ENCODE data around the gene ADAMTSL5.
"Not testable (repeated sequence)": the region's sequence is repeated elsewhere in the genome, so short reads cannot be mapped to it uniquely, and the experiment has no call there.

ADAMTSL5 gene

GRCh38 chr19:1486720-1487575 is 25.9 kb downstream of the ADAMTSL5 start:
- DNase-seq, result no peak
- in situ Hi-C loops (cut with MboI; ENCODE audit: low pct_unique_long_range_greater_than_20kb, low sequenced_read_pairs), result no loop called here

DNA sequence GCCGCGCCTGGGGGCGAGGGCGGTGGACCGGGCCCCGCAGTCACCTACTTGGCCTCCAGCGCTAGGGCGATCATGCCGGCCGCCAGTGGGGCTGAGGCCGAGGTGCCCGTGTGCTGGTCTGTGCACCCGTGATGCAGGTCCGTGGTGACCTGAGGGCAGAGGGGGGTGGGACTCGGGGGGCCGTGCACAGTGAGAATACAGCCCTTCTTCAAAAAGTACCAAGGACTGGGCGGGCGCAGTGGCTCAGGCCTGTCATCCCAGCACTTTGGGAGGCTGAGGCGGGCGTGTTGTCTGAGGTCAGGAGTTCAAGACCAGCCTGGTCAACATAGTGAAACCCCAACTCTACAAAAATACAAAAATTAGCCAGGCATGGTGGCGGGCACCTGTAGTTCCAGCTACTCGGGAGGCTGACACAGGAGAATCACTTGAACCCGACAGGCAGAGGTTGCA is 28.8 kb downstream of the ADAMTSL5 start:
- in situ Hi-C loops (cut with MboI; ENCODE audit: low pct_unique_long_range_greater_than_20kb, low sequenced_read_pairs), result no loop called here
- DNase-seq, result no peak

GRCh38 chr19:1483131-1483978 is 29.5 kb downstream of the ADAMTSL5 start:
- in situ Hi-C loops (cut with MboI; ENCODE audit: low pct_unique_long_range_greater_than_20kb, low sequenced_read_pairs), result no loop called here
- no peak for DNase-seq

GRCh38 chr19:1482361-1483130 is 30.3 kb downstream of the ADAMTSL5 start:
- in situ Hi-C loops (cut with MboI; ENCODE audit: low pct_unique_long_range_greater_than_20kb, low sequenced_read_pairs), result no loop called here
- no peak for DNase-seq

- DNase-seq, result no peak
- in situ Hi-C loops (cut with MboI; ENCODE audit: low pct_unique_long_range_greater_than_20kb, low sequenced_read_pairs), result no loop called here
These were observed 30.9 kb downstream of the ADAMTSL5 start for GRCh38 chr19:1481893-1482360.

DNA sequence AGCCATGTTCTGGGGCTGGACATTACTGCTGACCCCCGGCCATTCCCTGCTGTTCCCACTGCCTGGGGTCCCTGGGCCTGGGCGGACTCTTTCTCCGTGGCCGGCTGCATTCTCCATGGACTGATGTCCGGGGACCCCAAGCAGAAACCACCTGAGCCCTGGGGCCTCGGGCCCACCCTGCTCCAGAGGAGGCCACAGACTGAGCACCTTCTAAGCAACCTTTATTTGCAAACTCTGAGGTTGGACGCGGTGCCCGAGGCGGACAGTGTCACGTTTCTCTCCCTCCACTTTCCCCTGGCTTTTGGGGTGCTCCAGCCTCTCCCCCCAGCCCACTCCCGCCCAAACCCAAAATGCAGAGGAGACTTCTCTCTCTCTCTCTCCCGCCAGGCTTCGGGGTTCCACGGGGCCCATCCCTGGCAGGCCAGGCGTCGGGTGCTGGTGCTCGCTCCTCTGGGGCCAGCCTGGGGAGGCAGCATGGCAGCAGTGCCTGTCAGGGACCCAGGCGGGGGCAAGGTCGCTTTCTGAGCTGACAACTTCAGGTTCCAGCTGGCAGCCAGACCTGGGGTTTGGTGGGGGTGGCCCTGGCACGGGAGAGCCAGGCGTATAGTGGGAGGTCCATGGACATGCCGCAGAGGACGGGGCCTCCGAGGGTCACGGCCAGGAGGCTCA is 31.5 kb downstream of the ADAMTSL5 start:
- in situ Hi-C loops (cut with MboI; ENCODE audit: low pct_unique_long_range_greater_than_20kb, low sequenced_read_pairs), result no loop called here

DNA sequence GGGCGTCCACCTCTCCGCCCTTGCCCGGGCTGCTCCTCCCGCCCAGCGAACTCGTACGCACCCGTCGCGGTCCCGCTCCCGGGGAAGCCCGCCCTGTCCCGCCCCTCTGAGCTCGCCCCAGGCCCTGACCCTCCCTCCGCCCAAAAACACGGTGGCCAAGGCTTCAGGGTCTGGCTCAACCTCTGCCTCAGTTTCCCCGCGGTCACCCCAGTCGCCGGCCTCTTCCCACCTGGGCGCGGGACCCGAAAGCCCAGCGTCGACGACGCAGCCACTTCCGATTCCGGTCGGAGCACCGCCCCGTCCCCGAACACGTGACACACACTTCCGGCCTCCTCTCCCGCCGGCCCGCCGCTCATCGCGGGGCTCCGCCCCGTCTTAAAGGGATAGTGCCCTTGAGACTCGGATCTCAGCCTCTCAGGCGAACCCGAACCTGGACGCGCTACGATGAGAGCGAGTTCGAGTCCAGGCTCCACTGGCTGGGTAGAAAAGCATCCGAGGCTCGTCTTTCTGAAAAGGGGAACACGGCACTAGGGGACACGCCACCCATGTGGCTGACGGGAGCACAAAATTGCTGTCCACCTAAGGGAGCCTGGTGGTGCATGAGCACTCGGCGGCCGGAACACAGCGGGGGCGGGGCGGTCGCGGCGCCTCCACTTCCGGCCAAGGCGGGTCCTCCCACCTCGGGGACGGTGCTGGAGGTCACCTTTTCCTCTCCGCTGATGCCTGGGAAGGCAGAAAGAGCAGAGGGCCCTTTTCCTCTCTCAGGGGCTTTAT is 33.7 kb downstream of the ADAMTSL5 start, which contains the start of gene C19orf25:
TSS of gene C19orf25 (minus strand) at position 282 of the 774 bp plus-strand sequence. CDS start 312 bp downstream, outside the sequence.
- in situ Hi-C loops (cut with MboI; ENCODE audit: low pct_unique_long_range_greater_than_20kb, low sequenced_read_pairs), result no loop called here
- DNase-seq, result peak; percentile 96

More for the DNA sequence above, 31.5 kb downstream of the ADAMTSL5 start:
- DNase-seq, result no peak

DNA sequence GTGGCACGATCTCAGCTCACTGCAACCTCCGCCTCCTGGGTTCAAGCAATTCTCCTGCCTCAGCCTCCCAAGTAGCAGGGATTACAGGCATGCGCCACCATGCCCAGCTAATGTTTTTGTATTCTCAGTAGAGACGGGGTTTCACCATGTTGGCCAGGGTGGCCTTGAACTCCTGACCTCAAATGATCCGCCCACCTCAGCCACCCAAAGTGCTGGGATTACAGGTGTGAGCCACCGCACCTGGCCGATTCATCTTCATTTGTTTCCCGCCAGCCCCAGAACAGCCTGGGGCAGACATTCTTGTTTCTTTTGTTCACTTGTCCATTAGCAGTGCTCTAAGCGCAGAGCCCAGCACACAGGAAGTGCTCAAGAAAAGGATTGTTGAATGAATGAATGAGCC is 35.8 kb downstream of the ADAMTSL5 start:
- in situ Hi-C loops (cut with MboI; ENCODE audit: low pct_unique_long_range_greater_than_20kb, low sequenced_read_pairs); DNase-seq: not testable (repeated sequence)

DNA sequence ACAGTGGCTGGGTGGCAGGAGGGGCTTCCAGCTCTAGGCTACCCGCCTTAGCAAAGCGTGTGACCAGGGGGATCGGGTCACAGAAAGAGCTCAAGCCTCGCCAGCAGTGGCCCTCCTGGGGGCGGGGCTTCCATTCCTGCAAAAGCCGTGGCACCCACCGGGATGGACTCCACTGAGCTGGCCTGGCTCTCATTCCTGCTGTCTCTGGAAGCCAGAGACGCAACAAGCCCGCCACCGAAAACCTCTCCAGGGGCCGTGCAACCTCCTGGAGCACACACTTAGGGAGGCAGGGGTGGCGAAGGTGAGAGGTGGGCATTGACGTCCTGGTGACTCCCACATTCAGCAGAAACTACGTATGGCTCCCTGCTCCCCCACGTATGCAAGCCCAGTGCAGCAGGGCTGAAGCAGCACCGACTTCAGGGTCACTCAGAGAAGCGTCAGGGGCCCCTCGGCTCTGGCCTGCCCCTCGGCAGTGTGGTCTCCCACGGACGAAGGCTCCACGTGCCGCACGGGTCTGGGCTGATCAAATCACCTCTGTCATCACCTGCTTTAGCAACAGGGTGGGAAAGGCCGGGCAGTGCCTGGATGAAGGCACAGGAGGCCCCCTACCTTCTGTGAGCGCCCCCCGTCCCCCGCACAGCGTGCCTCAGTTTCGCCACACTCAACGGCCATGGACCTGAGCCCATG is 36.9 kb downstream of the ADAMTSL5 start:
- in situ Hi-C loops (cut with MboI; ENCODE audit: low pct_unique_long_range_greater_than_20kb, low sequenced_read_pairs), result no loop called here
- DNase-seq, result no peak

DNA sequence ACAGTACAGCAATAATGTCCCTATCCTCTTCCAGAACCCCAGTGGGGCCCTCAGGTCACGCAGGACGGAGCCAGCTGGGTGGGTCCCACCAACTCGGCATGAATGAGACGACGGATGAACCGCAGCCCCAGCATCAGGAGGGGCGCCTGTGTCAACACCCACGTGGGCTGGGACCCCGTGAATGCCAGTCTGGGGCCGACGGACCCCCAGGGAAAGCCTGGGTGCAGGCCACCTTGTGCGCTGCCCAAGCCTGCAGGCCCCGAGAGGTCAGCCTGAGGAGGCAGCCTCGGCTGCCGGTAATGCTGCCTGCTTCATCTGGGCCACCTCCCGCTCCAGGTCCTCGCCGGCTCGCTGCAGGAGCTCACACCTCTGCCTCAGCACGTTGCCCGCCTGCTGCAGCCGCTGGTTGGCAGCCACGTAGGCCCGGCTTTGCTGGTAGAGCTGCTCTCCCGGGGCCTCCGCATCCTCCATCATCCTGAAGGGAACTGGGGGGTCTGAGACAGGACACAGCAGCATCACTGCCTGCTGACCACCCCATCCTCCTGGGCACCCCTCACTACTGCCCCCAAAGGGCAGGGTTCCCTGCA is 38.0 kb downstream of the ADAMTSL5 start:
- in situ Hi-C loops (cut with MboI; ENCODE audit: low pct_unique_long_range_greater_than_20kb, low sequenced_read_pairs), result no loop called here

DNA sequence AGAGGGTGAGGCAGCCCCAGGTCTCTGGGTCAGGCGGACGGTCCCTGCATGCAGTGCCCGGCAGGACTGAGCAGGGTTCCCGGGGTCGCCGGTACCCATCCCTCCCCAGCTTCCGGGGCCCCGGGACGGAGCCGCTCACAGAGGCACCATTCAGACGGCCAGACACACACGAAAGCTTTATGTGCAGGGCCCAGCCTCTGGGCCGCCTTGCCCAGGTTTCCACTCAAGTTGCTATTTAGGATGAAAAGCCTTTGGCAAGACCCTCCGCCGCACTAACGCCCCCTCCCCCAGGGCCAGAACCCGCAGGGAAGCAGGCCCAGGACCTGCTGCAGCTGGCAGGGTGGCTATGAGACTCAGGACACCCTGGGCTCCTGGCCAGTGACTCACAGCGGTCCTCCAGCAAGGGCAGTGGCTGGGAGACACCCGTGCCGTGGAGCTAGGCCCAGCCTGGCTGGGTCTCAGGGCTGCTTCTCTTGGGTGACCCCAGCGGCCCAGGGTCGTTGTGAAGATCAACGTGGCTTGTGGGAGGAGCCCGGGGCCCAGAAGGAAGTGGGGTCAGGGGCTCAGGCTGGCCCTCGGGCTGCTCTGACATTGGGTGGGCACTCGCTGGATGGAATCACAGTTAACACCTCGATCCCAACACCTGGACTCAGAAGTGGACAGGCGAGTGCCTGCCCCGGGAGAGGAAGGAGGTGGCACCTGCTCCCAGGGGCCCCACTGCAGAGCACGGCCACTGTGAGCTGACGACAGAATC is 38.6 kb downstream of the ADAMTSL5 start:
- DNase-seq, result no peak
- in situ Hi-C loops (cut with MboI; ENCODE audit: low pct_unique_long_range_greater_than_20kb, low sequenced_read_pairs), result no loop called here

More for the DNA sequence above, 38.0 kb downstream of the ADAMTSL5 start:
- no peak for DNase-seq

GRCh38 chr19:1473085-1473851 is 39.6 kb downstream of the ADAMTSL5 start:
- in situ Hi-C loops (cut with MboI; ENCODE audit: low pct_unique_long_range_greater_than_20kb, low sequenced_read_pairs), result no loop called here
- DNase-seq, result no peak

- no peak for DNase-seq
- in situ Hi-C loops (cut with MboI; ENCODE audit: low pct_unique_long_range_greater_than_20kb, low sequenced_read_pairs), result no loop called here
These were observed 40.4 kb downstream of the ADAMTSL5 start for GRCh38 chr19:1472231-1473084.

- DNase-seq, result peak; percentile 36
- in situ Hi-C loops (cut with MboI; ENCODE audit: low pct_unique_long_range_greater_than_20kb, low sequenced_read_pairs), result no loop called here
These were observed 41.2 kb downstream of the ADAMTSL5 start for GRCh38 chr19:1471515-1472160.
